ENCODE measurements around the gene TTF1.

TTF1 gene, protein sequence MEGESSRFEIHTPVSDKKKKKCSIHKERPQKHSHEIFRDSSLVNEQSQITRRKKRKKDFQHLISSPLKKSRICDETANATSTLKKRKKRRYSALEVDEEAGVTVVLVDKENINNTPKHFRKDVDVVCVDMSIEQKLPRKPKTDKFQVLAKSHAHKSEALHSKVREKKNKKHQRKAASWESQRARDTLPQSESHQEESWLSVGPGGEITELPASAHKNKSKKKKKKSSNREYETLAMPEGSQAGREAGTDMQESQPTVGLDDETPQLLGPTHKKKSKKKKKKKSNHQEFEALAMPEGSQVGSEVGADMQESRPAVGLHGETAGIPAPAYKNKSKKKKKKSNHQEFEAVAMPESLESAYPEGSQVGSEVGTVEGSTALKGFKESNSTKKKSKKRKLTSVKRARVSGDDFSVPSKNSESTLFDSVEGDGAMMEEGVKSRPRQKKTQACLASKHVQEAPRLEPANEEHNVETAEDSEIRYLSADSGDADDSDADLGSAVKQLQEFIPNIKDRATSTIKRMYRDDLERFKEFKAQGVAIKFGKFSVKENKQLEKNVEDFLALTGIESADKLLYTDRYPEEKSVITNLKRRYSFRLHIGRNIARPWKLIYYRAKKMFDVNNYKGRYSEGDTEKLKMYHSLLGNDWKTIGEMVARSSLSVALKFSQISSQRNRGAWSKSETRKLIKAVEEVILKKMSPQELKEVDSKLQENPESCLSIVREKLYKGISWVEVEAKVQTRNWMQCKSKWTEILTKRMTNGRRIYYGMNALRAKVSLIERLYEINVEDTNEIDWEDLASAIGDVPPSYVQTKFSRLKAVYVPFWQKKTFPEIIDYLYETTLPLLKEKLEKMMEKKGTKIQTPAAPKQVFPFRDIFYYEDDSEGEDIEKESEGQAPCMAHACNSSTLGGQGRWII

DNA sequence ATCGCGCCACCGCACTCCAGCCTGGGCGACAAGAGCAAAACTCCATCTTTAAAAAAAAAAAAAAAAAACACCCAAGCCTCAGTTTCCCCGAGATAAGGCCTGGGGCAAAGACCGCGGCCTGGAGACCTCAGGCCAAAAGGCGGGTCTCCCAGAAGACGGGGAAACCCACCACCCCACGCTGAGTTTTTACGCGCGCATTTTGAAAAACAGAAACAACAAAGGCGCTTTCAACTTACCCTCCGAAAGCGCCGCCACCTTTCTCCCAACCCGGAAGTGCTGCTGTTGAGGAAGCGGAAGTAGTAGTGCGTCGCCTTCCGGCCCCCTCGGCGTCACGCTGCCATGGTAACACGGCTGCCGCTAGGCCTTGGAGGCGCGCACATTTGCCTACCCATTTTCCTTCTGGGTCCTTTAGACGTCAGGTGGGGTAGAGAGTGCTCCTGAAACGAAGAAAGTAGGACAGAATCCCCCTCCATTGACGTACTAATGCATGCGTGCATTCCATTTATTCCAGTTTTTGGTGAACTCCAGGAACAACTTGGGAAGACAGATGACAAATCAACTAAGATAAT is at the start of gene TTF1:
Gene TTF1, minus strand, starts transcription at position 287 of the 569 bp plus-strand sequence. CDS start 4,019 bp downstream, outside the sequence.
- DNase-seq (ENCODE audit: low read depth in 1 of 2, low spot score in 1 of 2) = peak; percentile 81 to 87

DNA sequence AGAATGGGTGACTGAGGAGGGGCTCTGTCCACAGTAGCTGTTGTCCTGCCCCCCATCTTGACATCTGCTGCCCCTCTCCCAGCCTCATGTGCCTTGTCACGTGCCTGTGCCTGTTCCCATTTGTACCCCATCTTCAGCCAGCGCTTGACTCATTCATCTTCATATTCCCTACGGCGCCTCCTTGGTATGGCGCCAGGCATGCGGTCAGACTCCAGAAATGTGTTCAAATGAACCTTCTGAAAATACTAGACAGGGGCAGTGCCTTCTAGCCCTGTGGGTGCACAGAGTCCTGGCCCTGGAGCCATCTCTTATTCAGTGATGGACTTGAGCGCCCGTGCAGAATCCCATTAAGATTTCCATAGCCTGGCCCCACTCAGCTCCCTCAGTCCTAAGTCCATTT is 49.6 kb upstream of the TTF1 start:
- DNase-seq (ENCODE audit: low read depth in 1 of 2, low spot score in 1 of 2) = no peak

DNA sequence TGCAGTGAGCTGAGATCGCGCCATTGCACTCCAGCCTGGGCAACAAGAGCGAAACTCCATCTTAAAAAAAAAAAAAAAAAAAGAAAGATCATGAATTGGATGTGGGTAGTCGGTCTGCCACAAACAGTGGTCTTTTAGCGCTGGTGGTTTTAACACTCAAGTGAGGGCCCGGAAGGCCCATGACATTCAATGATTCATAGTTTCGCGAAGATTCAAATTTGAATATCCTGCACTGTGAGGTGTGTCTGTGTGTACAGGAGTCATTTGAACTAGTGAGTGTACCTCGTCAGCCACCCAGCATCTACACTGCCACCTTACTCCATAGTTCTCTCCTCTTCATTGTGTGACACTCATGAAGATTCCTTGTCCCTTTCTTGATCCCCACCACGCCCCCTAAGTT is 44.6 kb upstream of the TTF1 start:
- no peak for DNase-seq (ENCODE audit: low read depth in 1 of 2, low spot score in 1 of 2)

DNA sequence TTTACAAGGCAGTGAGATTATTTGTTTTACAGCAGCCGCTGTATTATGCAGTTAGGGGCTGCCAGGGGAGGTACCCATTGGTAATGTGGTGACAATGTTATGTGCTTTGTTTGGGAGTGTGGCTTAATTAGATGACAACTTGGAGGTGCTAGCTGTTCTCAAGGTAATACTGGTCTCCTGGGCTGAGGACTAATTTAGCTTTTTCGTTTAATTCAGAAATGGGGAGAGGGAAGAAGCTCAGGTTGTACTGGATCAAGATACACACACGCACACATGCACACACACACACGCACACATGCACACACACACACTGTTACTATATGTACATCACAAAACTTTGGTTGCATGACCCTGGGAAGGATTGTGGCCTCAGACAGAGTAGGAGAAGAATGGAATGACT is 41.3 kb upstream of the TTF1 start:
- no peak for DNase-seq (ENCODE audit: low read depth in 1 of 2, low spot score in 1 of 2)

DNA sequence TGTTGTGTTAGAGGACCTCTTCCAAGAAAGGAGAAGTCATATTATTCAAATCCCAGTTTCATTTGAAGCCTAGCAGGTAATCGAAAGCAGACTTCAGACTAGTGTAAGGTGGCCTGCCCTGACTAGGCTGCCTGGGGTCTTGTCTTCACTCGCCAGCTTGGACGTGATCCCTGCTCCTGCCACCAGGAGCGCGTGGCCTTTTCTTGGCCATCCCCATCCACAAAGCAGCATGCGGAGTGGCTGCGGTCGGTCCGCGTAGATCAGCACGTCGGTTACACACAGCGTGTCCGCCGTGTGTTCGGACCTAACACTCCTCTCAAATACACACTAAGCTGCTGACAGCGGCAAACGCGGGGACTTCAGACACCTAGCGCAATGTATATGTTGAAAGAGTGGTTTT is 40.7 kb upstream of the TTF1 start:
- DNase-seq (ENCODE audit: low read depth in 1 of 2, low spot score in 1 of 2) = no peak

DNA sequence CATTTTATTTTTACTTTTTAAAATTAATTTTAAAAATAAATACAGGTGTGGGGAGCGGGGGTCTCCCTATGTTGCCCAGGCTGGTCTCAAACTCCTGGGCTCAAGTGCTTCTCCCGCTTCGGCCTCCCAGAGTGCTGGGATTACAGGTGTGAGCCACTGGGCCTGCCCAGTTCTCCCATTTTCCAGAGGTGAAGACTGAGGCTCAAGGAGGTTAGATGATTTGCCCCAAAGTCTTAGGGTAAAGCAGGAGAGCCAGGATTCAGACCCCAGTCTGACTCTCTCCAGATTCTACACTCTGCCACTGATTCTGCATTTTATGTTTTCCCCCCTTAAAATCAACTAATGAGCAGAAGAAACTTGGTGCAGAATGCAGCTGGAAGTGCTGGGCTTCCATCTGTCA is 40.2 kb upstream of the TTF1 start:
- DNase-seq (ENCODE audit: low read depth in 1 of 2, low spot score in 1 of 2) = no peak

DNA sequence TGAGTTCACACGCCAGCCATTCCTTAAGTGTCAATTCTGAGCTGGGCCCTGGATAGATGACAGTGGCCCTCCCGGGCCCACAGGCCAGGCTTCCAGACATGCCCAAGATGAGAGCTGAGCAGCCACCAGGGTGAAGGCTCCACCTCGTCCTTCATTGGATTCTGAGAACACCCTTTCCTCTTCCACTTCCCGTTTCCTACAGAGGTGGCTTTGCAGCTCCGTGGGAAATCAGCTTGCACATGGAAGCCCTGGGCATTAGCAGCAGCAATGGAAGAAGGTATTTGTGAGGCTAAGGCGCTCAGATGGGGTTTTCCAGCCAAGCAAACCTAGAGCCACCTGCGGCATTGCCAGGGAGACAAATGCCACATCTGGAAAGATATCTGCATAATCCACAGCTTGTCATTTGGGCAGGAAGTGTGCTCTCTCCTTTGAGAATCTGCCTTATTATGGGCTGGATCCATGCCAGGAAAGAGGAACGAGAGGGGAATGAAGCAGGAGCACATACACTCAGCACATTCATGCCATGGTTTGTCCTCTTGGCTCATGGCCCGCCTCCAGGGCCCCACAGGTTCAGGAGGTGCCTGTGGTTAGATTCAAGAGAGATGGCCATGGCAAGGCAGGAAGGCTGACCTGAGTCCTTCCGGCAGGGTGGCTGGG is 37.4 kb upstream of the TTF1 start:
- DNase-seq (ENCODE audit: low read depth in 1 of 2, low spot score in 1 of 2) = no peak

DNA sequence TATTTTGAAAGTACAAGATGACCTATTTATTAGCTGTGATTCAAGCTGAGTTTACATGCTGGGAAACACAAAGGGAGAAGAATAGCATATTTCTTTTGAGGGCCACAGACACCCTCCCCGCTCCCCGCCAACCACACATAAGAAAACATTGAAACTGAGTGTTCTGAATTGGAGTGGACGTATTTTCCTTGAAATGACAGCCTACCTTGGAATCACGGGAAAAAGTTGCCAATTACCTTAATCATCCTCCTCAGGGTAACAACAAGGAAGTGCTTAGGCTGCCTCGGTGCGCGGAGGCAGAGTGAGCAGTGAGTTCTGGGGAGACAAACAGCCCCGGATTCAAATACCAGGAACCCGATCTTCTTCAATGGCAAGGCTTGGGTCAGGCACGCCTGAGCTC is 34.8 kb upstream of the TTF1 start:
- DNase-seq (ENCODE audit: low read depth in 1 of 2, low spot score in 1 of 2) = no peak

DNA sequence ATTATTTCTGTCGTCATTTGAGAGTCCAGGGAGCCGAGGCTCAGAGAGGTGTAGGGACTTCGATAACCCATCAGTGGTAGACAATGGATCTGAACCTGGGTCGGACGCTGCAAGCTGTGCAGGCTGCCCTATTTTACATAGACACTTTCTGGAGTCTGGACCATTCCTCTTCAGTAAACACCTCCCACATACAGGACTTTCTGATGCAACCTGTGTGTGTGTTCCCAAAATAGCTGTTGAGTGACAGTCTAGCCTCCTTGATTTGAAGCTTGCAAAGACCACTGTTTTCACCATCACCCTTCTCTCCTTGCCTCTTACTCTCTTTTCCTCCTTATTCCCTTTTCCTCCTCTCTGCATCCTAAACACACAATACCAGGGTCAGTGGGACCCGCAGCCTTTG is 34.1 kb upstream of the TTF1 start:
- no peak for DNase-seq (ENCODE audit: low read depth in 1 of 2, low spot score in 1 of 2)

DNA sequence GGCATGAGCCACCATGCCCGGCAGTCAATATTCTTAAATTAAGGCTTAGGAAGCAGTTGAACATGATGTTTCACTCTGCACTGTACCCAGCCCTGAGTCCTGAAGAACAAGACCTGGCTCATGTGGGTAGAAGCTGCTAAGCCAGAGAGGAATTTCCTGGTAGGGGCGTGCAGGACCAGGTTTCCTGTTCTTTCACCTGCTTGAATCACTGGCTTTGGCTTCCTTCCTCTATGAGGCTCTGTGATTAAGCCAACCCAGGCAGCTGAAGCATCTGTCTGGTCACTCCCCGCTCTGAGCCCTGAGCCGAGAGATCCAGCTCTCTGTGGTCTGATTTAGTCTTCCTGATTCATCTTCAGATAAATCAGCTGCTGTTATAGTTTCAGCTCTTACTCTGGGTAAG is 32.5 kb upstream of the TTF1 start:
- DNase-seq (ENCODE audit: low read depth in 1 of 2, low spot score in 1 of 2) = no peak

DNA sequence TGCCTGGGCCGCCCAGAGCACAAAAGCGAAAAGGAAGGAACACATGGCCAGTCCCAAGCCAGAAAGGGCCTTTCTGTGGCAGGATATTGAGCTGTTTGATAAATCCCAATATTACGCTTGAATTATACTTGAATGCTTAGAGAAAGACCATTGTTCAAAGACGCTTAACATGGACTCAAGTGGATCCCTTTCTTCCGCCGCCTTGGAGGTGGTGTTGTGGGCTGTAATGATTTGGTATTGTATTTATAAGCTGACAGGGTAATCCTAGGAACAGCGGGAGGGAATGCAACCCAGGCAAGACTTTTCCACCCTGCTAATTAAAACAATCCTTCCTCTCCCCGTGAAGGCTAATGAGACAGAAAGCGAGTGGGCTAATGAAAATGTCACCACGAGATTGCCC is 28.2 kb upstream of the TTF1 start:
- DNase-seq (ENCODE audit: low read depth in 1 of 2, low spot score in 1 of 2) = no peak

DNA sequence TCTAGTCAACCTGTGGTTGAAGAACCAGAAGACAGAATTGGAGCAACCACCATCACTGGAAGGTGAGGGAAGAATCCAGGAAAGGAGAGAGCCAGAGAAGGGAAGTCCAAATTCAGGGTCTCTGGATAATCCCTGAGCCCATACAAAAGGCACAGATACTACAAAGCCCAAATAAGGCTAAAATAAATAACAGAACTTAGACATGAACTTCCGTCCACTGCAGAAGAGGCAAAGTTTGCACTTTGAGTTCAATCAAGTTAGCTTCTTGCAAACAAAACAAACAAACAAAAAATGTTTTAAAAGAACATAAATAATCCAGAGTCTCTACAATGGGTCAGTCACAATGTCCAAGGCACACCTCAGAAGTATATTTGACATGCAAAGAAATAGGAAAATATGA is 24.4 kb upstream of the TTF1 start:
- no peak for DNase-seq (ENCODE audit: low read depth in 1 of 2, low spot score in 1 of 2)

DNA sequence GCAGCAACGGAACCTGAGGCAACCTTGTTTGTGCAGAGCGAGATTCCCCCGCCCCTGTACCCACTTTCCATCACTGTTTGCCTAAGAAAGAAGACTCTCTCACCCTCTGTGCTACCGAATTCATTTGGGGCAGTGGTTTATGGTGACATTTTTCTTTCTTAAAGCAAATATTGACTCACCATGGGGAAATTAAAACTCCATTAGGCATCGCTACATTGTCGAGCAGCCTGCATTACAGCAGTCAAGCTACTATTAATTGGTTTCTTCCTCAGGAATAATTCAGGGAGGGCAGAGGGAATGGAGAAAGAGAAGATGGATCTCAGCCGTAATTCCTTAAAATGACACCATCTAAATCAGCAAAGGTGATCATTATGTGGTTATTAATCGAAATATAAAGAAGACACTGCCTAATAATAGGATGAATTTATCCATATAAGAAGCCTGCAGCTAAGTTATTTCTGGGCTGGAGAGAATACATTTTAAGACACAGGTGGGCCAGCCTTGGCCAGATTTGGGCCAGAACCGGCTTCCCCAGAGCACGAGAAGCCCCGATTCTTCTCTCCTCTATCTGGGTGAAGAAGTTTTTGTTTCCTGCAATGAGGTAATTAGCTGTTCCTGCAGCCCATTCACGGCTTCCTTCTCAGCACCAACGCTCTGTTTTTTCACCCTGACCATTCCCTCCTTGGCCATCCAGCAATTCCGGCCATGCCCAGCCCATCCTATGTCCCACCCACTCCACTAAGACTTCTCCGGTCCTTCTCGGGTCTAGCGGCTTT is 20.2 kb upstream of the TTF1 start:
- DNase-seq (ENCODE audit: low read depth in 1 of 2, low spot score in 1 of 2) = no peak

DNA sequence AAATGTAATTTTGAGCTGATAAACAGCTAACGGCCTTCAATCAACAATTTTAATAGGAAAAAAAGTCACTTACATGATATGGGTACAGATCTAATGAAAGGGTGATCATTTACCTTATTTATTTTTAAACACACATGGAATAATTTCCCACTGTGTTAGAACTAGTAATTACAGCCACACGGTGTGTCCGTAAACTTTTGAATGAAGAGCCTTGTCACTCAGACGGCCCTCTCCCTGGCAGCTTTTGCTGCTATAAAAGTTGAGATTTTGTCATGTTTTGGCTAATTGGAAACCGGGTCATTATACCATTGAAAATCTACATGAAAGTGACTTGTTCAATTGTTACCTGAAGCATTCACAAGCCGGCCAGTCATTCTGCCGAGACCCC is 19.0 kb upstream of the TTF1 start:
- no peak for DNase-seq (ENCODE audit: low read depth in 1 of 2, low spot score in 1 of 2)

DNA sequence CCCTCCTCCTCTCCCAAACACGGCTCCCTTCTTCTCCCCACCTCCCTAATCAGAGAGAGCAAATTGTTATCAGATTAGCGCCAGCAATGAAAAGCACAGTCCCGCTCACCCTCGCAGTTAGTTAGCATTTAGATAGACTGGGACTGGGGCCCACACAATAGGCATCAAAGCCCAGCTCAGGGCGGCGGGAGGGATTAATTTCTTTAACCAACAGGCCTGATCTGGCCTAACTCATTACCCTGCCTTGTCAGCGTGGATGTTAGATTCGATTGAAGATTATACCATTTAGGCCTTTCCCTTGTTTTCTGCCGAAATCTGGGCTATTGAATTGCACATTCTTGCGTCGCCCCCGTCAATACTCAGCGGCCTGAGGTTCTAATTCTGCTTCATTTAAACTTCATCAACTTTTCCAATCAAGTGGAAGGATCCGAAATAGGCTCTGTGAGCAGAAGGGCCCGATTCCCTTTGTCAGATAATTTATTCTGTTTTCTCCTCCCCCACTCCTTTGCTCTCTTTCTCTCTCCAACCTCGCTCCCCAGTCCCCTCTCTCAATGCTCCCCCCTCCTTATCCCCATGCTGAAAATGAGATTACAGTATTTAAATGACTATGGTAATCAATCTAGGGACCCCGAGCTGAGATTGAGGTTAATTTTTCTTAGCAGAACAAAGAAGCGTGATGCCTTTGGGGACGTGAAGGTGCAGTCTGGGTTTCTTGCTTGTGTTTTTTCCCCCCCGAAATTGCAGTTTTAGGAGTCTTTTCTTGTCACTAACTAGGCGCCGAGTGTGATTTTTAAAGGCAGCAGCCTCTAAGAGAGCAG is 18.4 kb upstream of the TTF1 start:
- DNase-seq (ENCODE audit: low read depth in 1 of 2, low spot score in 1 of 2) = no peak

DNA sequence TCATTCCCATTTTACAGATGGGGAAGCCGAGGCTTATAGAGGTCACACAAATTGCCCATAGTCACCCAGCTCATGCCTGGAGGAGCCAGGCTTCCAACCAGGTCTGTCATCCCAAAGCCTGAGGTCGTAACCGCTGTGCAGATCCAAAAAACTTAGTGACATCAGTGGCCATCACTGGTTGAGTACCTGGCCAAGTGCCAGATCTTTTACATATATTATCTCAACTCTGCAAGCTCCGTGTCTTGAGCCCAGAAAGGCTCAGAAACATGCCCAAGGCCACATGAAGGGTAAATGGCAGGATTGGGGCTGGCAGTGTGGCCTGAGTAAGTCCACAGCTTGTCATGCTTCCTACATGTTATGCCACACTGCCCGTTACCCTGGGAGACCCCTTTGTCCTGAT is 16.9 kb upstream of the TTF1 start:
- no peak for DNase-seq (ENCODE audit: low read depth in 1 of 2, low spot score in 1 of 2)

DNA sequence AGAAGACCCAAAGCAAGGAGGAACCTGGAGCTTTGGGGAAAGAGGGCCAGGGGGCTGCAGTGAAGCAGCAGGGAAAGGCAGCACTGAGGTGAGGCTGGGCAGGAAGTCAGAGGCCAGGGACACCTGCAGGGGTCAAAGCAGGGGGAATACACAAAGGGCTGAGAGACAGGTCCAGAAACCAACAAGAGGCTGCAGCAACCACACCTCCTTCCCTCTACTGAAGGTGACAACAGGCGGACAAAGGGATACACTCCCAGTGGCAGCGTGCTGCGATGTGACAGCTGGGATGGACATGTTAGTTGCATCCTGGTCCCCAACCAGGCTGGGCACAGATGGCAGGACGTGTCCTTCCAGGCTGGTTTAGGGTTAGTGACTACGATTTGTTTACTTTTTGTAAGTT is 15.9 kb upstream of the TTF1 start:
- no peak for DNase-seq (ENCODE audit: low read depth in 1 of 2, low spot score in 1 of 2)

DNA sequence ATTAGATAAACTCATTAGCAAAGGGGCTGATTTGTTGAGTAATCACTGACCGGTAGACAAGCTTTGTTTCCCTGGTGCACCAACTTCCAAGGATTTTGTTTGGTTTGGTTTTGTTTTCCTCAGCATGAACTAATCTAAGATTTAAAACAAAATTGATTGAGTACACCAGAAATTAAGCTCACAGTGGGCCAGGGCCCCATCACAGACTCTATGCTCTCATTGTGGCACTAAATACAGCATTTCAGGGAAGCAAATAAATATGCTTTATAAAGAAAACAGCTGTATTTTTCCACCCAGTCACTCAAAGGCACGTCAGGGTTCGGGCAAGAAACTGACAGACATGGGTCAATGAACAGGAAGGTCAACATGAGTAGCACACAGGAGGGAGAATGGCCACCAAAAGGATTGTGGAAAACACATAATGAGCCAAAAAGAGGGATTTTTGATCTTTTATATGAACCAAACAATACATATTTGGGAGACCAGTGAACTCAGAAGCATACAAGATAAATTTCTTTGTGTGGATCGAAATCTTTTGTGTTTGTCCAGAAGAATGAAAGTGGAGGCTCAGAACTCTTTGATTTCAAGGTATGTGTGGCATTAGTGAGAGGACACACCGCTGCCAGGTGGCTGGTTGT is 12.2 kb upstream of the TTF1 start:
- DNase-seq (ENCODE audit: low read depth in 1 of 2, low spot score in 1 of 2) = no peak

DNA sequence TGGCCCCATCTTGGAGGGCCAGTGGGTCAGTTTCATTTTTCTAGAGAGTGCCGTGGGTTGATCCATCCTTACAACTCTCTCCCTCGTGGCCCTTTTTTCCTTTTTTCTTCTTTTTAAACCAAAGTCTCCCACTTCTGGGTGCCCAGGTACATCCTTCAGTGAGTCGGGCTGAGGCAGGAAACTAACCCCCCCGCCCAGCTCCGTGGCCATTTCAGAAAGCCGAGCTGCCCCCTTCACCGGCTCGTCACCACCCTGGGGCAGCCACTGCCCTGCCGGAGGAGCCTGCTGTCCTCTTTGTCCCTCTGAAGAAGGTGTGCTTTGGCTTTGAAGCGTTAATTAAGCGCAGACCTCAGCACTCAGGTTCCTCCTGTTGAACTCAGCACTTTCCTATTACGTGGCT is 8.5 kb upstream of the TTF1 start:
- no peak for DNase-seq (ENCODE audit: low read depth in 1 of 2, low spot score in 1 of 2)
